CD4-positive, alpha-beta T cell treated with Interleukin-4 for 4 hours (primary cell): ENCODE results near the gene BANP.
"Not testable (repeated sequence)": the region's sequence is repeated elsewhere in the genome, so short reads cannot be mapped to it uniquely, and the experiment has no call there.

Experiments used
- DNase-seq: peaks from one replicate; pipeline ENCODE4 v3.0.0-alpha.2; 2020

BANP gene

GRCh38 chr16:88089071-88089470, 137.8 kb downstream of the BANP start:
- not testable (repeated sequence) for DNase-seq

GRCh38 chr16:88089632-88090376, 138.6 kb downstream of the BANP start:
- DNase-seq, result not testable (repeated sequence)

- DNase-seq, result not testable (repeated sequence)
Observed at GRCh38 chr16:88090377-88091175, 139.3 kb downstream of the BANP start.

GRCh38 chr16:88091221-88091971, 140.2 kb downstream of the BANP start:
- not testable (repeated sequence) for DNase-seq

GRCh38 chr16:88091972-88092302, 140.7 kb downstream of the BANP start:
- not testable (repeated sequence) for DNase-seq

GRCh38 chr16:88092791-88093555, 141.7 kb downstream of the BANP start:
- DNase-seq, result not testable (repeated sequence)

GRCh38 chr16:88093556-88094252, 142.5 kb downstream of the BANP start:
- DNase-seq, result not testable (repeated sequence)

GRCh38 chr16:88094253-88094575, 143.0 kb downstream of the BANP start:
- DNase-seq, result not testable (repeated sequence)

- not testable (repeated sequence) for DNase-seq
Observed at GRCh38 chr16:88094900-88095299, 143.7 kb downstream of the BANP start.

- not testable (repeated sequence) for DNase-seq
Observed at GRCh38 chr16:88096659-88097058, 145.4 kb downstream of the BANP start.

- not testable (repeated sequence) for DNase-seq
Observed at GRCh38 chr16:88098731-88099562, 147.7 kb downstream of the BANP start.

- DNase-seq, result no peak
Observed at GRCh38 chr16:88099563-88099890, 148.3 kb downstream of the BANP start.

GRCh38 chr16:88099956-88100355, 148.7 kb downstream of the BANP start:
- not testable (repeated sequence) for DNase-seq

- not testable (repeated sequence) for DNase-seq
Observed at GRCh38 chr16:88100801-88101622, 149.8 kb downstream of the BANP start.

- not testable (repeated sequence) for DNase-seq
Observed at GRCh38 chr16:88101623-88102105, 150.4 kb downstream of the BANP start.

GRCh38 chr16:88102597-88102996, 151.4 kb downstream of the BANP start:
- no peak for DNase-seq

- no peak for DNase-seq
Observed at GRCh38 chr16:88103011-88103410, 151.8 kb downstream of the BANP start.

- no peak for DNase-seq
Observed at GRCh38 chr16:88103581-88104188, 152.5 kb downstream of the BANP start.

- DNase-seq, result not testable (repeated sequence)
Observed at GRCh38 chr16:88104363-88104762, 153.1 kb downstream of the BANP start.
